OCI-LY1 (cell line): ENCODE measurements around the gene RSPH1.

Experiments
- H2AFZ ChIP-seq: fragments of 200-600 bp; sonication (generic), shearing (Covaris generic); 2 replicates; pipeline ENCODE4 v1.6.0; 2014; ENCODE audit warnings: antibody characterized with exemption, mild to moderate bottlenecking, low read length
- H3F3A ChIP-seq: fragments of 200-600 bp; sonication (generic), shearing (Covaris generic); 2 replicates; pipeline ENCODE4 v1.6.0; 2014; ENCODE audit warnings: mild to moderate bottlenecking, antibody characterized with exemption, low read length, moderate library complexity; ENCODE audit not compliant: insufficient read depth
- H3K27ac ChIP-seq: fragments of 200-600 bp; sonication (generic); 2 replicates; pipeline ENCODE4 v1.5.1; 2014; ENCODE audit warnings: low read length, mixed run types, mild to moderate bottlenecking, low read depth; ENCODE audit not compliant: poor library complexity, severe bottlenecking
- H3K27me3 ChIP-seq: fragments of 200-600 bp; sonication (generic); 2 replicates; pipeline ENCODE4 v1.6.0; 2014; ENCODE audit warnings: antibody characterized with exemption, mild to moderate bottlenecking, low read length, moderate library complexity; ENCODE audit not compliant: insufficient read depth
- H3K36me3 ChIP-seq: fragments of 200-600 bp; sonication (generic); 2 replicates; pipeline ENCODE4 v1.6.1; 2014; ENCODE audit warnings: mild to moderate bottlenecking, antibody characterized with exemption, low read length, moderate library complexity, mixed read lengths; ENCODE audit not compliant: insufficient read depth
- H3K4me1 ChIP-seq: fragments of 200-600 bp; sonication (generic); 2 replicates; pipeline ENCODE4 v1.5.1; 2014; ENCODE audit warnings: mild to moderate bottlenecking, low read length, moderate library complexity; ENCODE audit not compliant: insufficient read depth, severe bottlenecking
- H3K4me2 ChIP-seq: fragments of 200-600 bp; sonication (generic), shearing (Covaris generic); 2 replicates; pipeline ENCODE4 v1.6.1; 2014; ENCODE audit warnings: low read length
- H3K4me3 ChIP-seq: fragments of 200-600 bp; sonication (generic); 2 replicates; pipeline ENCODE4 v1.5.1; 2014; ENCODE audit warnings: low read length, low read depth, mild to moderate bottlenecking, mixed read lengths; ENCODE audit not compliant: poor library complexity, severe bottlenecking
- H3K79me2 ChIP-seq: fragments of 200-600 bp; shearing (Covaris generic); 2 replicates; pipeline ENCODE4 v1.6.1; 2016; ENCODE audit warnings: mixed run types, low read length, mixed read lengths; ENCODE audit not compliant: insufficient read depth
- H3K9ac ChIP-seq: fragments of 200-600 bp; sonication (generic), shearing (Covaris generic); 2 replicates; pipeline ENCODE4 v1.6.1; 2014; ENCODE audit warnings: mild to moderate bottlenecking, low read length, mixed read lengths
- H3K9me2 ChIP-seq: fragments of 200-600 bp; sonication (generic), shearing (Covaris generic); 2 replicates; pipeline ENCODE4 v1.6.1; 2014; ENCODE audit warnings: low read depth, mild to moderate bottlenecking, low read length, mixed read lengths
- H3K9me3 ChIP-seq: fragments of 200-600 bp; shearing (Covaris generic); 2 replicates; pipeline ENCODE4 v1.6.1; 2014; ENCODE audit warnings: low read length, mixed read lengths
- H4K20me1 ChIP-seq: fragments of 200-600 bp; sonication (generic), shearing (Covaris generic); 2 replicates; pipeline ENCODE4 v1.6.0; 2016; ENCODE audit warnings: mild to moderate bottlenecking, low read length; ENCODE audit not compliant: insufficient read depth
- EZH2 ChIP-seq: fragments of 200-600 bp; sonication (generic), shearing (Covaris generic); IDR thresholded peaks from 2 replicates; pipeline ENCODE4 v1.8.0; 2017; ENCODE audit warnings: borderline replicate concordance, mixed run types, mild to moderate bottlenecking, antibody characterized with exemption, low read length, moderate library complexity, mixed read lengths
- TF ChIP-seq, protein P1 (sequence below): fragments of 200-600 bp; sonication (generic), shearing (Covaris generic); IDR thresholded peaks from 2 replicates; pipeline ENCODE4 v1.5.1; 2017; ENCODE audit warnings: mild to moderate bottlenecking, antibody characterized with exemption, low read length, moderate library complexity, mixed read lengths

RSPH1 gene

GRCh38 chr21:42481169-42481568 lies 14.9 kb downstream of the RSPH1 start:
- Histone ChIP-seq H3K4me1 (no peaks in the 10 kb centered on the region), H3K36me3 (no peaks in the 10 kb centered on the region; the same call in 1 of the 2 replicates), H3K4me2 (no peak overlapping the region), H3K27ac (no peak overlapping the region), H3K79me2 (no peaks in the 10 kb centered on the region), H3K27me3 (peaks cover 13% of the 10 kb centered on the region), H3K9me2 (no peaks in the 10 kb centered on the region), H4K20me1 (no peaks in the 10 kb centered on the region), H3F3A (no peaks in the 10 kb centered on the region), H2AFZ (no peak overlapping the region), H3K9me3 (no peaks in the 10 kb centered on the region), H3K9ac (no peak overlapping the region), H3K4me3 (no peak overlapping the region)
- TF ChIP-seq EZH2 = no peak
- TF ChIP-seq, protein P1, sequence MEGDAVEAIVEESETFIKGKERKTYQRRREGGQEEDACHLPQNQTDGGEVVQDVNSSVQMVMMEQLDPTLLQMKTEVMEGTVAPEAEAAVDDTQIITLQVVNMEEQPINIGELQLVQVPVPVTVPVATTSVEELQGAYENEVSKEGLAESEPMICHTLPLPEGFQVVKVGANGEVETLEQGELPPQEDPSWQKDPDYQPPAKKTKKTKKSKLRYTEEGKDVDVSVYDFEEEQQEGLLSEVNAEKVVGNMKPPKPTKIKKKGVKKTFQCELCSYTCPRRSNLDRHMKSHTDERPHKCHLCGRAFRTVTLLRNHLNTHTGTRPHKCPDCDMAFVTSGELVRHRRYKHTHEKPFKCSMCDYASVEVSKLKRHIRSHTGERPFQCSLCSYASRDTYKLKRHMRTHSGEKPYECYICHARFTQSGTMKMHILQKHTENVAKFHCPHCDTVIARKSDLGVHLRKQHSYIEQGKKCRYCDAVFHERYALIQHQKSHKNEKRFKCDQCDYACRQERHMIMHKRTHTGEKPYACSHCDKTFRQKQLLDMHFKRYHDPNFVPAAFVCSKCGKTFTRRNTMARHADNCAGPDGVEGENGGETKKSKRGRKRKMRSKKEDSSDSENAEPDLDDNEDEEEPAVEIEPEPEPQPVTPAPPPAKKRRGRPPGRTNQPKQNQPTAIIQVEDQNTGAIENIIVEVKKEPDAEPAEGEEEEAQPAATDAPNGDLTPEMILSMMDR = no peak

GRCh38 chr21:42480736-42481135 lies 15.3 kb downstream of the RSPH1 start:
- H3K9me2 ChIP-seq = no peaks in the 10 kb centered on the region
- no peak overlapping the region for H3K9ac ChIP-seq
- H3K27ac ChIP-seq = no peak overlapping the region
- no peak overlapping the region for H3K4me3 ChIP-seq
- H2AFZ ChIP-seq = no peak overlapping the region
- H4K20me1 ChIP-seq = no peaks in the 10 kb centered on the region
- peaks cover 13% of the 10 kb centered on the region for H3K27me3 ChIP-seq
- H3K36me3 ChIP-seq = no peaks in the 10 kb centered on the region; the same call in 1 of the 2 replicates
- no peaks in the 10 kb centered on the region for H3K79me2 ChIP-seq
- no peaks in the 10 kb centered on the region for H3F3A ChIP-seq
- H3K4me1 ChIP-seq = no peaks in the 10 kb centered on the region
- TF ChIP-seq, protein P1 = no peak
- TF ChIP-seq EZH2 = no peak
- H3K4me2 ChIP-seq = no peak overlapping the region
- no peaks in the 10 kb centered on the region for H3K9me3 ChIP-seq

GRCh38 chr21:42479582-42479981 lies 16.4 kb downstream of the RSPH1 start:
- no peaks in the 10 kb centered on the region for H3K9me3 ChIP-seq
- H4K20me1 ChIP-seq = no peaks in the 10 kb centered on the region
- H3K9me2 ChIP-seq = no peaks in the 10 kb centered on the region
- no peak overlapping the region for H2AFZ ChIP-seq
- no peak overlapping the region for H3K4me3 ChIP-seq
- TF ChIP-seq, protein P1 = no peak
- no peak for TF ChIP-seq EZH2
- H3K9ac ChIP-seq = no peak overlapping the region
- H3K27ac ChIP-seq = no peak overlapping the region
- H3K4me1 ChIP-seq = no peaks in the 10 kb centered on the region
- H3K36me3 ChIP-seq = no peaks in the 10 kb centered on the region; the same call in 1 of the 2 replicates
- H3K4me2 ChIP-seq = no peak overlapping the region
- no peaks in the 10 kb centered on the region for H3K79me2 ChIP-seq
- peaks cover 13% of the 10 kb centered on the region for H3K27me3 ChIP-seq
- no peaks in the 10 kb centered on the region for H3F3A ChIP-seq
